Measurements from ENCODE around the gene AUP1.

AUP1 gene

GRCh38 chr2:74482801-74483674 is 46.5 kb downstream of the AUP1 start, which contains the start of the genes CCDC142 and TTC31:
TSS of gene CCDC142 (minus strand) at chr2:74482998. CDS start at chr2:74482837, 161 bp downstream.
TSS of gene TTC31 (plus strand) at chr2:74483081. CDS start at chr2:74483096, 15 bp downstream.
- peak; percentile 77; the same call in 1 of the 2 replicates for TF ChIP-seq POLR2AphosphoS5 (IDR thresholded peaks at IDR 0.05; ENCODE audit: borderline replicate concordance, low read depth, low read length)
- TF ChIP-seq FOXP2 (optimal IDR thresholded peaks at IDR 0.05; ENCODE audit: control extremely low read depth, extremely low read length, insufficient read depth): no peak
- Histone ChIP-seq H3K36me3 (ENCODE audit: insufficient read depth, low read length) (peaks cover 5% of the 10 kb centered on the region; the same call in 1 of the 2 replicates), H3K27ac (0 out of 2 replicates have a peak within 1 kb of the TSS, but pooled peaks have one; percentile 40)

GRCh38 chr2:74481961-74482800 is 47.3 kb downstream of the AUP1 start:
- TF ChIP-seq POLR2AphosphoS5 (IDR thresholded peaks at IDR 0.05; ENCODE audit: borderline replicate concordance, low read depth, low read length): no peak
- TF ChIP-seq FOXP2 (optimal IDR thresholded peaks at IDR 0.05; ENCODE audit: control extremely low read depth, extremely low read length, insufficient read depth): no peak
- TF ChIP-seq EZH2 (IDR thresholded peaks at IDR 0.05): no peak
- Histone ChIP-seq H3K9me3 (ENCODE audit: low read depth, low read length) (no peaks in the 10 kb centered on the region), H3K4me3 (peak overlapping the region; percentile 90), H3K9ac (ENCODE audit: insufficient read length) (peak overlapping the region; percentile 82), H3K36me3 (ENCODE audit: insufficient read depth, low read length) (peaks cover 8% of the 10 kb centered on the region; the same call in 1 of the 2 replicates), H3K27ac (0 out of 2 replicates have a peak overlapping the region, but pooled peaks have one; percentile 40)
- no peak for DNase-seq (ENCODE audit: low read depth, low spot score)

More at GRCh38 chr2:74482801-74483674, 46.5 kb downstream of the AUP1 start, which contains the start of the genes CCDC142 and TTC31:
- Histone ChIP-seq H3K9ac (ENCODE audit: insufficient read length) (peak within 1 kb of the TSS; percentile 82), H3K4me3 (peak within 1 kb of the TSS; percentile 90), H3K9me3 (ENCODE audit: low read depth, low read length) (no peaks in the 10 kb centered on the region)
- DNase-seq (ENCODE audit: low read depth, low spot score): peak; percentile 85

GRCh38 chr2:74481431-74481830 is 48.1 kb downstream of the AUP1 start:
- Histone ChIP-seq H3K4me3 (peak overlapping the region; percentile 90), H3K9me3 (ENCODE audit: low read depth, low read length) (no peaks in the 10 kb centered on the region), H3K27ac (no peak overlapping the region), H3K36me3 (ENCODE audit: insufficient read depth, low read length) (peaks cover 8% of the 10 kb centered on the region; the same call in 1 of the 2 replicates), H3K9ac (ENCODE audit: insufficient read length) (peak overlapping the region; percentile 82)
- no peak for TF ChIP-seq EZH2 (IDR thresholded peaks at IDR 0.05)
- TF ChIP-seq FOXP2 (optimal IDR thresholded peaks at IDR 0.05; ENCODE audit: control extremely low read depth, extremely low read length, insufficient read depth): no peak
- no peak for TF ChIP-seq POLR2AphosphoS5 (IDR thresholded peaks at IDR 0.05; ENCODE audit: borderline replicate concordance, low read depth, low read length)
- no peak for DNase-seq (ENCODE audit: low read depth, low spot score)
